Fibroblast of the aortic adventitia (primary cell): ENCODE results near the gene KLC4. TPM values are rescaled to one million over a fixed set of nuclear protein-coding genes. Genes with fewer than 3 reads are reported as not detected.

ENCODE experiments used
- DNase-seq: peaks from one replicate; pipeline ENCODE4 v3.0.0-alpha.2; 2010; ENCODE audit warnings: low read depth
- H3K4me3 ChIP-seq: 2 replicates; pipeline ENCODE4 v1.5.1; 2011; ENCODE audit warnings: low read depth, mild to moderate bottlenecking, control low read depth, low read length, moderate library complexity
- CTCF ChIP-seq: IDR thresholded peaks from 2 replicates; pipeline ENCODE4 v1.5.1; 2011; ENCODE audit warnings: mild to moderate bottlenecking, low read length, control low read depth, inconsistent platforms; ENCODE audit not compliant: insufficient read depth
- total RNA-seq: library from RNA; depleted of rRNA; stranded (reverse); fragments of >200 nt; gene quantifications from 2 replicates; pipeline ENCODE4 v1.2.3, GENCODE V29; 2012; ENCODE audit warnings: low replicate concordance

KLC4 gene
- total RNA-seq, 1 donor = 11.3 TPM

- peak within 1 kb of the TSS; percentile 87 for H3K4me3 ChIP-seq
- DNase-seq = peak; percentile 96
- peak; percentile 2 for TF ChIP-seq CTCF
Observed at GRCh38 chr6:43053545-43054205, 5.8 kb upstream of the KLC4 start, which contains the start of gene CUL7. CUL7 (minus strand) TSS chr6:43053851; CDS start chr6:43052788, 1,063 bp downstream.

- no peak for TF ChIP-seq CTCF
Observed at GRCh38 chr6:43054206-43054943, 5.1 kb upstream of the KLC4 start.

GRCh38 chr6:43055966-43056365, 3.5 kb upstream of the KLC4 start:
- no peak overlapping the region for H3K4me3 ChIP-seq
- no peak for TF ChIP-seq CTCF
- no peak for DNase-seq

More at GRCh38 chr6:43054206-43054943, 5.1 kb upstream of the KLC4 start:
- peak overlapping the region; percentile 87 for H3K4me3 ChIP-seq
- DNase-seq = no peak

- peak overlapping the region; percentile 84 for H3K4me3 ChIP-seq
- no peak for DNase-seq
- TF ChIP-seq CTCF = no peak
Observed at GRCh38 chr6:43058531-43058930, 900 bp upstream of the KLC4 start.

GRCh38 chr6:43060034-43060754, 763 bp downstream of the KLC4 start:
- peak; percentile 18 for DNase-seq
- no peak for TF ChIP-seq CTCF
- peak overlapping the region; percentile 83 for H3K4me3 ChIP-seq

GRCh38 chr6:43060755-43061633, 1.6 kb downstream of the KLC4 start:
- DNase-seq = no peak
- TF ChIP-seq CTCF = no peak

More at GRCh38 chr6:43060755-43061633, 1.6 kb downstream of the KLC4 start:
- H3K4me3 ChIP-seq = peak overlapping the region; percentile 83
